ENCODE measurements around the gene HCRTR1.

GRCh38 chr1:31621498-31621820, 4.0 kb downstream of the HCRTR1 start:
- TF ChIP-seq, protein P1, sequence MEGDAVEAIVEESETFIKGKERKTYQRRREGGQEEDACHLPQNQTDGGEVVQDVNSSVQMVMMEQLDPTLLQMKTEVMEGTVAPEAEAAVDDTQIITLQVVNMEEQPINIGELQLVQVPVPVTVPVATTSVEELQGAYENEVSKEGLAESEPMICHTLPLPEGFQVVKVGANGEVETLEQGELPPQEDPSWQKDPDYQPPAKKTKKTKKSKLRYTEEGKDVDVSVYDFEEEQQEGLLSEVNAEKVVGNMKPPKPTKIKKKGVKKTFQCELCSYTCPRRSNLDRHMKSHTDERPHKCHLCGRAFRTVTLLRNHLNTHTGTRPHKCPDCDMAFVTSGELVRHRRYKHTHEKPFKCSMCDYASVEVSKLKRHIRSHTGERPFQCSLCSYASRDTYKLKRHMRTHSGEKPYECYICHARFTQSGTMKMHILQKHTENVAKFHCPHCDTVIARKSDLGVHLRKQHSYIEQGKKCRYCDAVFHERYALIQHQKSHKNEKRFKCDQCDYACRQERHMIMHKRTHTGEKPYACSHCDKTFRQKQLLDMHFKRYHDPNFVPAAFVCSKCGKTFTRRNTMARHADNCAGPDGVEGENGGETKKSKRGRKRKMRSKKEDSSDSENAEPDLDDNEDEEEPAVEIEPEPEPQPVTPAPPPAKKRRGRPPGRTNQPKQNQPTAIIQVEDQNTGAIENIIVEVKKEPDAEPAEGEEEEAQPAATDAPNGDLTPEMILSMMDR (conservative IDR thresholded peaks at IDR 0.05; ENCODE audit: low read length), result no peak
- no peak for TF ChIP-seq EZH2phosphoT487 (IDR thresholded peaks at IDR 0.05; ENCODE audit: borderline replicate concordance)
